GM15510 (cell line): ENCODE measurements around the gene ZNF692.

Source experiments
- POLR2A ChIP-seq: IDR thresholded peaks from 3 replicates; pipeline ENCODE4 v1.6.1; 2011; ENCODE audit warnings: borderline replicate concordance; ENCODE audit not compliant: insufficient read length; ENCODE audit errors: extremely low read depth

The ZNF692 gene

GRCh38 chr1:248844526-248844925 lies 14.4 kb downstream of the ZNF692 start:
- TF ChIP-seq POLR2A = no peak

DNA sequence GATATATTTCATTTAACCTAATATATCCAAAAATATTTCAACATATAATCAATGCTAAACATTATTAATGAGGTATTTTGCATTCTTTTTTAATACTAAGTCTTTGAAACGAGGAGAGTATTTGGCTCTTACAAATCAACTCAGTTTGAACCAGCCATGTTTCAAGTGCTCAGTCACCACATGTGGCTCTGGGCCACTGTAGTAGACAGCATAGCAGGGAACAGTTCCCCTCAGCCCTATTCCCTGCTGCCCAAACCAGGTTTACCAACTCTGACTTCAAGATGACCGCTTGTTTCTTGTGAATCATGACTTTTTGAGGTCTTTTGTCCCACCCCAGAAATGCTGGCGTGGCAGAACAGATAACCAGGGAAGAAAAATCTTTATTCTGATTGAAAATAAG lies 15.2 kb downstream of the ZNF692 start:
- TF ChIP-seq POLR2A = no peak

DNA sequence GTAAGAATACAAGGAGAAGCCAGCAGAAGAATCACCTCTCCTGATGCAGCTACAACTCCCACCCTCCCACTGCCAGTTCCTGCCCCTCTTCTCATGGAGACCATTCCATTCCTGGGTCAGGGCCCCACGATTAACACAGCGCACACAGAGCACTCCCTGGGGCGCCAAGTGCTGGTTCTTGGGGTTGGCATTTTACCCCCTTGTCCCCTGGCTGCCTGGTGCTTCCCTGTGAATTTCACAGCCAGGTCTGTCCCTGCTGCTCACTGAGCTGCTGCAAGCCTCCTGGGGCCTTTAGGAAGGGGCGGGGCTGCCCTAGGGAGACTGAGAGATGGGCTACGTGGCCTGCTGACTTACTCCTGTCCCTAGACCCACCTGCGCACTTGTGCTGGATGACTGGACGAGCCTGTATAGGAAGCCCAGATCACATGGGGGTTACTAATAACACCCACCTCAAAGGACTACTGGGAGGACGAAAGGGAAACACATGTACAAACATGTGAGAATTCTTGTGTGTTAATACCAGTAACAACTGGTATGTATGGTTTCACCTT lies 16.0 kb downstream of the ZNF692 start:
- TF ChIP-seq POLR2A = no peak

GRCh38 chr1:248841702-248842395 lies 17.0 kb downstream of the ZNF692 start:
- TF ChIP-seq POLR2A = no peak

- TF ChIP-seq POLR2A = no peak
Observed at GRCh38 chr1:248840946-248841345, 17.9 kb downstream of the ZNF692 start.

GRCh38 chr1:248839168-248839555 lies 19.7 kb downstream of the ZNF692 start:
- no peak for TF ChIP-seq POLR2A

DNA sequence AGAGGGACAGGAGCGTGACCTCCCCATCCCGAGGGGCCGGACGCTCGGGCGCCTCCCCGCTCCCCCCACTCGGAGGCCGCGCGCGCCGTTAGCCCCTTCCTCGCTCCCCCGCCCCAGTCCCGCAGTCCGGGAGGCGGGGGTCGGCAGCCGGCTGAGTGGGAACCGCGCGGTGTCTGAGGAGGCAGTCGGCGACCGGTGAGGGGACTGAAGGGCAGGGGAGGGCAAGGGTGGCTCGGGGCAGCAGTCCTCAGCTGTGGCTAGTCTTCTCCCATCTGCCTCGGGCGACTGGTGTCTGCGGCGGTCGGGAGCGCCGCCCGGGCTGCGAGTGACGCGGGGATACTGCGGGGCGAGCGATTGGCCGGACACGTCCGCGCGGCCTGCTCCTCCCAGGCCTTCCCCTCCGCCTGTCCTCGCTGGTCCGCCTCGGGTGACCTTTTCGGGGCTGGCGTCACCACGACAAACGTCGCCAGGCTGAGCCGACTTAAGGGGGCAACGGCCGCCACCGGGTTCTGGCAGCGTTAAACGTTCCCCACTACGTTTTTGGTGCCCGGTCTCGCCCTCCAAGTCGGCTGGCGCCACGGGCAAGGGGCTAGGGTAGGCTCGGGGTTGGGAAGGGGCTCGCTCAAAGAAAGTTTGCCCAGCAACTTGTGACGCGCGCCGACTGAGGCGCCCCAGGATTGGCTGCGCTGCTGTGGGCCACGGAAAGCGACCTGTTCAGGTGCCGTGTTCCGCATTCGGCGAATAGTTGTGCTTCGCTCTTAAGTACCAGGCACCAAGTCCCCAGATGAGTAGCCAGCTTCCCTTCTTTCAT lies 20.3 kb downstream of the ZNF692 start:
- TF ChIP-seq POLR2A = peak; percentile 85

GRCh38 chr1:248837781-248838356 lies 21.0 kb downstream of the ZNF692 start, which contains the start of gene ZNF672:
TSS of gene ZNF672 (plus strand) at chr1:248838224. CDS start at chr1:248847275, 9,051 bp downstream.
- peak; percentile 81 for TF ChIP-seq POLR2A

DNA sequence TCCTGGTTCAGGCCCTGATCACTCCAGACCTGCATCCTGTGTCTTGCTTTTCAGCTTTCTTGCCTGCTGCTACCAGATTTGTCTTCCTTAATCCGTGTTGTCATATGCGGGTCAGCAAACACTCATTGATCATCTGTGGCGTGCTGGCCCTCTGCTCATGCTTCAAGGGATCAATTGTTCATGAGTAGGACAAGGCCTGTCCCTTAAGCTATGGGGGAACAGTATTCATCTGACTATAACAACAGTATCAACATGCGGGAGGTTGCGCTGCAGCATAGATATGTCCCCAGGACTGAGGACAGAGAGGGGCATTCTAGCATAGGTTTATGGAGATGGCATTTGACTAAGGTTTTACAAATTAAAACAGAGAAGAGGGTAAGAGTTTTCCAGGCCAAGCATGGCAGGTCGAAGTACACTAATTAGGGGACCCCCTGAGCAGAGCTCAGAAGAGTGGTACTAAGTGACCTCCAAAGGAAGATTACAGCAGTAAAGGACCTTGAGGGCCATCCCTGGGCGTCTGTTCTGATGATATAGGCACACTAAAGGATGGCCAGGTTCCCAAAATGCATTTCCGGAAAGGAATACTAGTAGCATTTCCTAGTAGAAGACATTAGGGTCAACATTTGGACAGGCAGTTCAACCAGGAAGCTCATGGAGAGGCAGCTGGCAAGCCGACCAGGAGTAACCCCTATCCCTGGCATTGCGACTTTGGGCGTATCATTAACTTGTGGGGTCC lies 21.7 kb downstream of the ZNF692 start:
- TF ChIP-seq POLR2A = no peak

DNA sequence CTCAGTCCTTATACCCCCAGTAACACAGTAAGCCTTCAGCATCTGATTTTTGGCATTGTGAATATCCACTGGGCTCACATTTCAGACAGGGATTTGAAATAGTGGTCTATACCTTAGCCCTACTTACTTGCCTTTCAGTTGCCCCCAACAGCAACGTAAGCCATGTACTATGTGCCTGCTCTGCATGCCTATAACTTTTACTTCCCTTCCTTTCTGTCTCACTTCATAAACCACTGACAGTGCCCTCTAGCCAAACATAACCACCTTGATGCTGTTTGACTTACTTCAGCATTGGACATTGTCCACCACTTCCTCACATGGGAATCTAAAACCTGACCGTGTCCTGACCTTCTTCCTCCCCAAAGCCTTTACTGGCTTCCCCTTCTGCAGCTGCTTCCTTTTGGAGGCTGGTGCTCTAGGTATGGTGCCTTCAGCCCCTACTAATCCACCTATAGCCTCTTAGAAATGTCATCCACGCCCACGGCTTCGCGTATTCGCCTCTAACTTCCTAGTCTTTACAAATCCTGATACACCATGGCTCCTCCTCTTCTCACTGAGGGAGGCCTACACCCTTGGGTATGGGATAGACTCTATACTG lies 24.4 kb downstream of the ZNF692 start:
- no peak for TF ChIP-seq POLR2A

DNA sequence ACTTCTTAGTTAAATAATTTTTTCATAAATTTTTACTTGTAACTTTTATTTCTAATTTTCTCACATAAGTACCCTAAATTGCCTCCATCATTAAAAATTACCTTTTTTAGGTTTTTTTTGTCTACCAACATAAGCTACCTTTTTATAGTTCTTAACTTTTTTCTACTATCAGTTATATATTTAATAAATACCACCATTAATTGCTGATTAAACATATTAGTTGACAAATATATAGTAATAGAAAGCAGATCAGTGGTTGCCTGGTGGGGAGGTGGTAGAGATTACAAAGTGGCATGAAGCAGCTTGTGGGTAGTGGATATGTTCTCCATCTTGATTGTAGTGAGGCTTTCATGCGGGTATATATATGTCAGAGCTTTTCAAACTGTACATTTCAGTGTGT lies 27.0 kb downstream of the ZNF692 start:
- no peak for TF ChIP-seq POLR2A

GRCh38 chr1:248828845-248829244 lies 30.0 kb downstream of the ZNF692 start:
- TF ChIP-seq POLR2A = no peak

DNA sequence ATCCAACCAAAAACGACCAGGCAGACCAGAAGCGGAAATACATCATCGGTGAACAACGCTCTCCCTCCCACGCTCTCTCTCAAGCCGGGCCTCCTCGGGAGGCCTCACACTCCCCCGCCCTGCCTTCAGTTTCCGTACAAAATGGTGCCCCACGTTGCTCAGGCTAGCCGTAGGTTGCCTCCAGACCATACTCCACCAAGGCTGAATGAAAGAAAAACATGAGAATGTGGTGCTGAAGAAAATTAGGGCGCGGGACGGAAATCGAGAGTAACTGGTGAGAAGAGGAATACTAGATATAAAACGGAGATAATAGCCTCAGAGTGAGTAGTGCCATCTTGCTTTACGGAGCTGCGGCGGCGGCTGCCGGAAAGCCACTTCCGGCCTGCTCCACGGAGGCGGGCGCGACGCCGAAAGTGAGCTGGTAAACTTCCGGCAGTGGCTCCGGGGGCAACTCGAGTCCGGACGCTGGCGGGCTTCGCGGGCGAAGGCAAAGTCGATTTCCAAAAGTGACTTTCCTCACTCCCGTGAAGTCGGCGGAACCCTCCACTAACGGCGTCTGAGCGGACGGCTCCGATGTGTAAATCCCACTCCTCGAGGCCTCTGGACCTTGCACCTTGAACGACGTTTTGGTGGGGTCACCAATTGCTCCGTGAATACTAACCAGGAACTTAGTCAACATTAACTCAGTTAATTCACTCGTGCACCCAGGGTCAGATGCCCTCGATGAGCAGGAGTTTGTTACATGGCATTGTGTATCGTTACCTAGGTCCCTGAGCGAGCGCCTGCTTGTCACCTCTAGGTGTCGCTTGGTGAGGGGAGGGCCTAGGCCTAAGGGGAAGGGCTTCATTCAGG lies 32.8 kb downstream of the ZNF692 start, which contains the start of gene SH3BP5L:
Gene SH3BP5L, minus strand, starts transcription at position 7 of the 852 bp plus-strand sequence. CDS start 980 bp downstream, outside the sequence.
- TF ChIP-seq POLR2A = peak; percentile 78

DNA sequence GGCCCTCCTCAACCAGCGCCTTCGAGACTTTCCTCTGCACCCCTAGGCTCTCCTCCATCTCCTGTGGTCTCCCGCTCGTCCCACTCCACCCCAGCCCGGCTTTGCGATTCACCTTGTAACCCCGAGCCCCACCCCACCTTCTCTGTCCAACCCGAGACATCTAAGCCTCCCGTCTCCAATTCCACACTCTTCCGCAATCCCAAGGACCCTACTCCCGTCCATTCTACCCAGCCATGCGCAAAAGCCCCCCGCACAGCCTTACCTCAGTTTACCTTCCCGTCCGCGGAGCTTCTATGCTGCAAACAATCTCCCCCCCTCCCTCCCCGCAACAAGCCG lies 33.3 kb downstream of the ZNF692 start:
- peak; percentile 45 for TF ChIP-seq POLR2A

GRCh38 chr1:248825136-248825535 lies 33.7 kb downstream of the ZNF692 start:
- TF ChIP-seq POLR2A = no peak
